Measurements from ENCODE around the gene PRKAG2.
"Not testable (repeated sequence)": the region's sequence is repeated elsewhere in the genome, so short reads cannot be mapped to it uniquely, and the experiment has no call there.

Gene PRKAG2

DNA sequence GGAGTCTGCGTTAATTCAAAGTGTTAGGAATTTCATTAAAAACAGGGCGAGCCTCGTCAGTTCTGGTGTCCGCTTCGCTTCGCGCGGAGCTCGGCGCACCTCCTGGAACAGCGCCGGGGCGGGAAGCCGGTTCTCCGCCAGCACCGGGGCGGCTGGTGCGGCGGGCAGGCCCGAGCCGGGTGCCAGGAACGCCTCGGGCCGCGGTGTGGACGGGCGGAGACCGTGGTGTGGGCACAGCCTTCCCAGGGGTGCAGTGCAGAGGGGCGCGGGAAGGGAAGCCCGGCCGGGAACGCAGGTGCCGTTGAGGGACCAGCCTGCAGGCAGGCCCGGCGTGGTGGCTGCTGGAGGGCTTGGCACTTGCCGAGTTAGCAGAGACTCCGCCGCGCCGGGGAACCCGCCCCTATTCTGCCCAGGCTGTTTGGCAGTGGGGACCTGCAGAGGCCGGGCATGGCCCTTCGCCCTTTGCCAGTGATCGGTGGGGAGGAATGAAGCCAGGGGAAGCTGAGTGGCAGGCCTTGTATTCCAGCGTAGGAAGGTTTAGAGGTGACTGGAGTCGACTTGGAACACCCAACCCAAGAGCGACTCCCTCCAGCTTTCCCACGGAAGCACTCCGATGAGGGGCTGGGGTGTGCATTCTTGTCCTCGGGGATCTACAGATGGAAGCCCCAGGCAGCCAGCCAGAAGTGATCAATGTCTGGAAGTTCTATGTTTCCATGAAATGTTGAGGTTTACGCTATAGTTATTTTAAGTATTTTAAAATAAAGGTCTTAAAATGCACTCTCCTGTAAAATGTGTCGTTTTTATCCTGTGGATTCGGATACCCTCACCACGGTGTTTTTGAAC lies 356.3 kb downstream of the PRKAG2 start:
- Histone ChIP-seq H3K27me3 (ENCODE audit: control insufficient read depth in 1 of 2, insufficient read depth in 2 of 2, low read length in 2 of 2) (no peaks in the 10 kb centered on the region), H3K9me3 (ENCODE audit: control insufficient read depth in 1 of 2, low read length in 2 of 2) (no peaks in the 10 kb centered on the region), H3K4me3 (ENCODE audit: low read depth in 1 of 2, low read length in 2 of 2) (peak overlapping the region; percentile 74 to 75), H3K9ac (ENCODE audit: low read depth in 1 of 2, low read length in 2 of 2) (peak overlapping the region; percentile 71), H3K4me1 (ENCODE audit: control insufficient read depth in 1 of 2, insufficient read depth in 2 of 2, low read length in 2 of 2) (peaks cover 17 to 24% of the 10 kb centered on the region in 2 donors), H3K36me3 (ENCODE audit: control insufficient read depth in 1 of 2, insufficient read depth in 2 of 2, low read length in 2 of 2) (no peaks in the 10 kb centered on the region), H3K27ac (ENCODE audit: low read depth, low read length) (peak overlapping the region; percentile 70)

GRCh38 chr7:151519765-151520418 lies 357.0 kb downstream of the PRKAG2 start, which contains the start of gene RHEB:
Gene RHEB, minus strand, starts transcription at chr7:151519895. Its CDS starts 384 bp downstream, at chr7:151519511.
- H3K36me3 ChIP-seq (ENCODE audit: control insufficient read depth in 1 of 2, insufficient read depth in 2 of 2, low read length in 2 of 2): no peaks in the 10 kb centered on the region
- H3K9me3 ChIP-seq (ENCODE audit: control insufficient read depth in 1 of 2, low read length in 2 of 2): no peaks in the 10 kb centered on the region
- H3K27ac ChIP-seq (ENCODE audit: low read depth, low read length): peak within 1 kb of the TSS; percentile 99
- peaks cover 20 to 24% of the 10 kb centered on the region in 2 donors for H3K4me1 ChIP-seq (ENCODE audit: control insufficient read depth in 1 of 2, insufficient read depth in 2 of 2, low read length in 2 of 2)
- H3K27me3 ChIP-seq (ENCODE audit: control insufficient read depth in 1 of 2, insufficient read depth in 2 of 2, low read length in 2 of 2): no peaks in the 10 kb centered on the region
- peak within 1 kb of the TSS; percentile 74 to 82 for H3K4me3 ChIP-seq (ENCODE audit: low read depth in 1 of 2, low read length in 2 of 2)
- H3K9ac ChIP-seq (ENCODE audit: low read depth in 1 of 2, low read length in 2 of 2): peak within 1 kb of the TSS; percentile 89 to 95

DNA sequence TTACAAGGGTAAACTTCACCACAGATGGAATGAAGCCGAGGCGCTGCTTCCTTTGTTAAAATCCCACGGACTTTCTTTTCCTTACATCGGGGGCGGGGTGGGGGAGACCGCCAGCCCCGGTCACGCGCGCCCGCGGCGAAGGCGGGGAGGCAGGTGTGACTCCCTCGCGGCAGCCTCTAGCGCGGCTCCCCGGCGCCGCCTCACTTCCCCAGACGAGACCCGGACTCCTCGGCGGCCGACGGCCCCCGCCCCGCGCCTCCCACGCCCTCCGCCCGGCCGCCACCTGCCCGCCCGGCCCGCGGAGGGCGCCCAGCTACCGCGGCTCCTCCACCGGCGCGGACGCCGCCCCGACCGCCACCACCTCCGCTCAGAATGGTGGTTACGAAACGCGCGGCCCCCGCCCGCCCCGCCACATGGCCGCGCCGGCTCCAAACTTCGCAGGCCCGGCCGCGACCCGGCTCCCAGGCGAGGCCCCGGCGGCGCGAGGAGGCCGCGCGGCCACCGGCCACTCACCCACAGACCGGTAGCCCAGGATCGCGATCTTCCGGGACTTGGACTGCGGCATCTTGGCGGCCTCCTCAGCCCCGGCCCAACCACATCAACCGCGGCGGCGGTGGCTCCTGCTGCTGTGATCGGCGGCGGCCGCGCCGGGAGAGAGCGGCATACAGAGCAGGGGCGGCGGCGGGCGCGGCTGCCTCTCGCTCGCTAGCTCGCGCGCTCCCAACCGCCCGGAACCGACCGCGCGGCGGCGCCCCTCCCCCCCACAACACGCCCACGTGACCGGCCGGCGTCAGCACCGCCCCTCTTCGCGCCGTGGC lies 357.8 kb downstream of the PRKAG2 start:
- not testable (repeated sequence) for H3K27me3 ChIP-seq (ENCODE audit: control insufficient read depth in 1 of 2, insufficient read depth in 2 of 2, low read length in 2 of 2); H3K9me3 ChIP-seq (ENCODE audit: control insufficient read depth in 1 of 2, low read length in 2 of 2); H3K36me3 ChIP-seq (ENCODE audit: control insufficient read depth in 1 of 2, insufficient read depth in 2 of 2, low read length in 2 of 2)
- H3K4me3 ChIP-seq (ENCODE audit: low read depth in 1 of 2, low read length in 2 of 2): peak overlapping the region; percentile 72 to 82
- H3K4me1 ChIP-seq (ENCODE audit: control insufficient read depth in 1 of 2, insufficient read depth in 2 of 2, low read length in 2 of 2): peaks cover 20 to 24% of the 10 kb centered on the region in 2 donors
- H3K9ac ChIP-seq (ENCODE audit: low read depth in 1 of 2, low read length in 2 of 2): peak overlapping the region; percentile 89 to 95
- H3K27ac ChIP-seq (ENCODE audit: low read depth, low read length): peak overlapping the region; percentile 99

- Histone ChIP-seq H3K27me3 (ENCODE audit: control insufficient read depth in 1 of 2, insufficient read depth in 2 of 2, low read length in 2 of 2) (no peaks in the 10 kb centered on the region), H3K4me1 (ENCODE audit: control insufficient read depth in 1 of 2, insufficient read depth in 2 of 2, low read length in 2 of 2) (peaks cover 20 to 24% of the 10 kb centered on the region in 2 donors), H3K27ac (ENCODE audit: low read depth, low read length) (peak overlapping the region; percentile 99), H3K9ac (ENCODE audit: low read depth in 1 of 2, low read length in 2 of 2) (peak overlapping the region; percentile 89 to 95), H3K9me3 (ENCODE audit: control insufficient read depth in 1 of 2, low read length in 2 of 2) (no peaks in the 10 kb centered on the region), H3K36me3 (ENCODE audit: control insufficient read depth in 1 of 2, insufficient read depth in 2 of 2, low read length in 2 of 2) (no peaks in the 10 kb centered on the region), H3K4me3 (ENCODE audit: low read depth in 1 of 2, low read length in 2 of 2) (peak overlapping the region; percentile 72 to 82)
These were observed 358.6 kb downstream of the PRKAG2 start for GRCh38 chr7:151518105-151518946.

GRCh38 chr7:151517601-151518104 lies 359.3 kb downstream of the PRKAG2 start:
- Histone ChIP-seq H3K36me3 (ENCODE audit: control insufficient read depth in 1 of 2, insufficient read depth in 2 of 2, low read length in 2 of 2) (no peaks in the 10 kb centered on the region), H3K27ac (ENCODE audit: low read depth, low read length) (no peak overlapping the region), H3K9me3 (ENCODE audit: control insufficient read depth in 1 of 2, low read length in 2 of 2) (no peaks in the 10 kb centered on the region), H3K9ac (ENCODE audit: low read depth in 1 of 2, low read length in 2 of 2) (peak overlapping the region; percentile 89 to 95), H3K4me3 (ENCODE audit: low read depth in 1 of 2, low read length in 2 of 2) (peak overlapping the region; percentile 72 to 82), H3K4me1 (ENCODE audit: control insufficient read depth in 1 of 2, insufficient read depth in 2 of 2, low read length in 2 of 2) (peaks cover 21 to 24% of the 10 kb centered on the region in 2 donors), H3K27me3 (ENCODE audit: control insufficient read depth in 1 of 2, insufficient read depth in 2 of 2, low read length in 2 of 2) (no peaks in the 10 kb centered on the region)

- peaks cover 15 to 27% of the 10 kb centered on the region in 2 donors for H3K4me1 ChIP-seq (ENCODE audit: control insufficient read depth in 1 of 2, insufficient read depth in 2 of 2, low read length in 2 of 2)
- no peak overlapping the region for H3K4me3 ChIP-seq (ENCODE audit: low read depth in 1 of 2, low read length in 2 of 2)
- H3K9ac ChIP-seq (ENCODE audit: low read depth in 1 of 2, low read length in 2 of 2): no peak overlapping the region
- H3K27ac ChIP-seq (ENCODE audit: low read depth, low read length): no peak overlapping the region
- H3K36me3 ChIP-seq (ENCODE audit: control insufficient read depth in 1 of 2, insufficient read depth in 2 of 2, low read length in 2 of 2): no peaks in the 10 kb centered on the region
- no peaks in the 10 kb centered on the region for H3K27me3 ChIP-seq (ENCODE audit: control insufficient read depth in 1 of 2, insufficient read depth in 2 of 2, low read length in 2 of 2)
- no peaks in the 10 kb centered on the region for H3K9me3 ChIP-seq (ENCODE audit: control insufficient read depth in 1 of 2, low read length in 2 of 2)
These were observed 361.7 kb downstream of the PRKAG2 start for GRCh38 chr7:151515276-151515565.

GRCh38 chr7:151514461-151515275 lies 362.2 kb downstream of the PRKAG2 start:
- peaks cover 14 to 32% of the 10 kb centered on the region in 2 donors for H3K4me1 ChIP-seq (ENCODE audit: control insufficient read depth in 1 of 2, insufficient read depth in 2 of 2, low read length in 2 of 2)
- H3K9me3 ChIP-seq (ENCODE audit: control insufficient read depth in 1 of 2, low read length in 2 of 2): no peaks in the 10 kb centered on the region
- no peak overlapping the region for H3K27ac ChIP-seq (ENCODE audit: low read depth, low read length)
- H3K9ac ChIP-seq (ENCODE audit: low read depth in 1 of 2, low read length in 2 of 2): no peak overlapping the region
- no peak overlapping the region for H3K4me3 ChIP-seq (ENCODE audit: low read depth in 1 of 2, low read length in 2 of 2)
- no peaks in the 10 kb centered on the region for H3K36me3 ChIP-seq (ENCODE audit: control insufficient read depth in 1 of 2, insufficient read depth in 2 of 2, low read length in 2 of 2)
- H3K27me3 ChIP-seq (ENCODE audit: control insufficient read depth in 1 of 2, insufficient read depth in 2 of 2, low read length in 2 of 2): no peaks in the 10 kb centered on the region

DNA sequence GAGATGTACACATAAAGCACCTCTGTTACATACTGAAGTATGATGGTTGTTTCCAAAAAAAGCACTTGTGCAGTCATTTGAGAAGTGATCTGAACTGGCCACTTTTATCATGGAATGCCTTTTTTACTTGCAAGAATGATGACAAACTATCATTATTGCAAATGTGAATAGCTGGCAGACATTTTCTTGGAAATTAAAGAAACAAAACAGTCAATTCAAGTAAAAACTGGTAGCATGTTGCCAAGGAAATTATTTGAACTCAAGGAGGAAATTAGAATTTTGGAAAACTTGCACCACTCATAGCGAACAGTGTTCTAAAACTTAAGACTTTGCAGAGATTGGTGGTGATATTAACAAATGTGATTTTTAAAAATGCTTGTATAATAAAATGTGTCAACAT lies 363.8 kb downstream of the PRKAG2 start:
- Histone ChIP-seq H3K4me3 (ENCODE audit: low read depth in 1 of 2, low read length in 2 of 2) (no peak overlapping the region), H3K4me1 (ENCODE audit: control insufficient read depth in 1 of 2, insufficient read depth in 2 of 2, low read length in 2 of 2) (peaks cover 17 to 35% of the 10 kb centered on the region in 2 donors), H3K9ac (ENCODE audit: low read depth in 1 of 2, low read length in 2 of 2) (no peak overlapping the region), H3K9me3 (ENCODE audit: control insufficient read depth in 1 of 2, low read length in 2 of 2) (no peaks in the 10 kb centered on the region), H3K36me3 (ENCODE audit: control insufficient read depth in 1 of 2, insufficient read depth in 2 of 2, low read length in 2 of 2) (no peaks in the 10 kb centered on the region), H3K27me3 (ENCODE audit: control insufficient read depth in 1 of 2, insufficient read depth in 2 of 2, low read length in 2 of 2) (no peaks in the 10 kb centered on the region), H3K27ac (ENCODE audit: low read depth, low read length) (no peak overlapping the region)

GRCh38 chr7:151512353-151512752 lies 364.6 kb downstream of the PRKAG2 start:
- no peak overlapping the region for H3K9ac ChIP-seq (ENCODE audit: low read depth in 1 of 2, low read length in 2 of 2)
- no peaks in the 10 kb centered on the region for H3K27me3 ChIP-seq (ENCODE audit: control insufficient read depth in 1 of 2, insufficient read depth in 2 of 2, low read length in 2 of 2)
- H3K4me3 ChIP-seq (ENCODE audit: low read depth in 1 of 2, low read length in 2 of 2): no peak overlapping the region
- no peaks in the 10 kb centered on the region for H3K36me3 ChIP-seq (ENCODE audit: control insufficient read depth in 1 of 2, insufficient read depth in 2 of 2, low read length in 2 of 2)
- no peaks in the 10 kb centered on the region for H3K9me3 ChIP-seq (ENCODE audit: control insufficient read depth in 1 of 2, low read length in 2 of 2)
- no peak overlapping the region for H3K27ac ChIP-seq (ENCODE audit: low read depth, low read length)
- H3K4me1 ChIP-seq (ENCODE audit: control insufficient read depth in 1 of 2, insufficient read depth in 2 of 2, low read length in 2 of 2): peaks cover 9 to 28% of the 10 kb centered on the region in 2 donors

Data from duodenal mucosa (tissue), 2 donors.